ENCODE results near the gene MATCAP1. TPM values are rescaled to one million over a fixed set of nuclear protein-coding genes. Genes with fewer than 3 reads are reported as not detected.

The MATCAP1 gene
- polyA plus RNA-seq, 4 donors: 15.7 to 19.0 (median 18.2) TPM

GRCh38 chr16:67142342-67142741 lies 41.4 kb downstream of the MATCAP1 start:
- DNase-seq (no peak), FAIRE-seq (no peak)
- Histone ChIP-seq H3K4me1 (ENCODE audit: control insufficient read depth in 3 of 3, insufficient read depth in 2 of 3, low read depth in 1 of 3, low read length in 2 of 3) (peaks cover 0 to 5% (median 0%) of the 10 kb centered on the region in 3 donors), H3K9me3 (ENCODE audit: control insufficient read depth in 2 of 2, insufficient read depth in 1 of 2, low read depth in 1 of 2, low read length in 1 of 2) (no peaks in the 10 kb centered on the region), H3K27me3 (ENCODE audit: control insufficient read depth in 3 of 3, insufficient read depth in 3 of 3, low read length in 3 of 3) (no peaks in the 10 kb centered on the region), H3K36me3 (ENCODE audit: control insufficient read depth in 3 of 3, insufficient read depth in 2 of 3, low read depth in 1 of 3, low read length in 3 of 3) (peaks cover 11 to 84% (median 26%) of the 10 kb centered on the region in 3 donors), H3K27ac (ENCODE audit: low read depth in 1 of 3, low read length in 2 of 3) (no peak overlapping the region), H3K4me3 (ENCODE audit: low read depth in 1 of 3, low read length in 3 of 3) (no peak overlapping the region)
- 93 to 99% (median 94%) methylated on average over 8 to 9 of the region's 9 CpGs for WGBS, 3 donors

- 97 to 99% (median 99%) methylated on average over 13 of the region's 13 CpGs for WGBS, 3 donors
These were observed 42.4 kb downstream of the MATCAP1 start for GRCh38 chr16:67141391-67141790.

GRCh38 chr16:67137605-67138004 lies 46.2 kb downstream of the MATCAP1 start:
- no peak for FAIRE-seq
- H3K4me3 ChIP-seq (ENCODE audit: low read depth in 1 of 3, low read length in 3 of 3): no peak overlapping the region
- 58 to 70% (median 59%) methylated on average over 3 of the region's 3 CpGs for WGBS, 3 donors
- DNase-seq: peak in 1 of 2 donors; percentile 74
- H3K9me3 ChIP-seq (ENCODE audit: control insufficient read depth in 2 of 2, insufficient read depth in 1 of 2, low read depth in 1 of 2, low read length in 1 of 2): no peaks in the 10 kb centered on the region
- H3K27me3 ChIP-seq (ENCODE audit: control insufficient read depth in 3 of 3, insufficient read depth in 3 of 3, low read length in 3 of 3): no peaks in the 10 kb centered on the region
- peaks cover 7 to 71% (median 30%) of the 10 kb centered on the region in 3 donors for H3K36me3 ChIP-seq (ENCODE audit: control insufficient read depth in 3 of 3, insufficient read depth in 2 of 3, low read depth in 1 of 3, low read length in 3 of 3)
- H3K27ac ChIP-seq (ENCODE audit: low read depth in 1 of 3, low read length in 2 of 3): peak overlapping the region in 1 of 3 donors; percentile 36
- peaks cover 0 to 5% (median 0%) of the 10 kb centered on the region in 3 donors for H3K4me1 ChIP-seq (ENCODE audit: control insufficient read depth in 3 of 3, insufficient read depth in 2 of 3, low read depth in 1 of 3, low read length in 2 of 3)

More at GRCh38 chr16:67141391-67141790, 42.4 kb downstream of the MATCAP1 start:
- no peak for FAIRE-seq
- peaks cover 0 to 5% (median 0%) of the 10 kb centered on the region in 3 donors for H3K4me1 ChIP-seq (ENCODE audit: control insufficient read depth in 3 of 3, insufficient read depth in 2 of 3, low read depth in 1 of 3, low read length in 2 of 3)
- peaks cover 11 to 80% (median 21%) of the 10 kb centered on the region in 3 donors for H3K36me3 ChIP-seq (ENCODE audit: control insufficient read depth in 3 of 3, insufficient read depth in 2 of 3, low read depth in 1 of 3, low read length in 3 of 3)
- no peaks in the 10 kb centered on the region for H3K27me3 ChIP-seq (ENCODE audit: control insufficient read depth in 3 of 3, insufficient read depth in 3 of 3, low read length in 3 of 3)
- no peaks in the 10 kb centered on the region for H3K9me3 ChIP-seq (ENCODE audit: control insufficient read depth in 2 of 2, insufficient read depth in 1 of 2, low read depth in 1 of 2, low read length in 1 of 2)
- H3K27ac ChIP-seq (ENCODE audit: low read depth in 1 of 3, low read length in 2 of 3): no peak overlapping the region
- DNase-seq: no peak
- no peak overlapping the region for H3K4me3 ChIP-seq (ENCODE audit: low read depth in 1 of 3, low read length in 3 of 3)

- DNase-seq: no peak
- 93 to 98% (median 97%) methylated on average over 3 of the region's 3 CpGs for WGBS, 3 donors
- Histone ChIP-seq H3K4me3 (ENCODE audit: low read depth in 1 of 3, low read length in 3 of 3) (no peak overlapping the region), H3K9me3 (ENCODE audit: control insufficient read depth in 2 of 2, insufficient read depth in 1 of 2, low read depth in 1 of 2, low read length in 1 of 2) (no peaks in the 10 kb centered on the region), H3K4me1 (ENCODE audit: control insufficient read depth in 3 of 3, insufficient read depth in 2 of 3, low read depth in 1 of 3, low read length in 2 of 3) (no peaks in the 10 kb centered on the region), H3K36me3 (ENCODE audit: control insufficient read depth in 3 of 3, insufficient read depth in 2 of 3, low read depth in 1 of 3, low read length in 3 of 3) (peaks cover 7 to 42% (median 12%) of the 10 kb centered on the region in 3 donors), H3K27me3 (ENCODE audit: control insufficient read depth in 3 of 3, insufficient read depth in 3 of 3, low read length in 3 of 3) (no peaks in the 10 kb centered on the region), H3K27ac (ENCODE audit: low read depth in 1 of 3, low read length in 2 of 3) (no peak overlapping the region)
- no peak for FAIRE-seq
These were observed 54.3 kb downstream of the MATCAP1 start for GRCh38 chr16:67129422-67129821.

GRCh38 chr16:67128887-67129286 lies 54.9 kb downstream of the MATCAP1 start:
- Histone ChIP-seq H3K27ac (ENCODE audit: low read depth in 1 of 3, low read length in 2 of 3) (no peak overlapping the region), H3K36me3 (ENCODE audit: control insufficient read depth in 3 of 3, insufficient read depth in 2 of 3, low read depth in 1 of 3, low read length in 3 of 3) (peaks cover 6 to 40% (median 7%) of the 10 kb centered on the region in 3 donors), H3K4me3 (ENCODE audit: low read depth in 1 of 3, low read length in 3 of 3) (no peak overlapping the region), H3K27me3 (ENCODE audit: control insufficient read depth in 3 of 3, insufficient read depth in 3 of 3, low read length in 3 of 3) (no peaks in the 10 kb centered on the region), H3K4me1 (ENCODE audit: control insufficient read depth in 3 of 3, insufficient read depth in 2 of 3, low read depth in 1 of 3, low read length in 2 of 3) (no peaks in the 10 kb centered on the region), H3K9me3 (ENCODE audit: control insufficient read depth in 2 of 2, insufficient read depth in 1 of 2, low read depth in 1 of 2, low read length in 1 of 2) (no peaks in the 10 kb centered on the region)
- FAIRE-seq: no peak
- WGBS, 3 donors: 93 to 96% (median 95%) methylated on average over 3 of the region's 3 CpGs
- DNase-seq: no peak

- H3K9me3 ChIP-seq (ENCODE audit: control insufficient read depth in 2 of 2, insufficient read depth in 1 of 2, low read depth in 1 of 2, low read length in 1 of 2): no peaks in the 10 kb centered on the region
- no peaks in the 10 kb centered on the region for H3K4me1 ChIP-seq (ENCODE audit: control insufficient read depth in 3 of 3, insufficient read depth in 2 of 3, low read depth in 1 of 3, low read length in 2 of 3)
- H3K4me3 ChIP-seq (ENCODE audit: low read depth in 1 of 3, low read length in 3 of 3): no peak overlapping the region
- H3K36me3 ChIP-seq (ENCODE audit: control insufficient read depth in 3 of 3, insufficient read depth in 2 of 3, low read depth in 1 of 3, low read length in 3 of 3): peaks cover 5 to 39% (median 11%) of the 10 kb centered on the region in 3 donors
- DNase-seq (no peak), FAIRE-seq (no peak)
- no peak overlapping the region for H3K27ac ChIP-seq (ENCODE audit: low read depth in 1 of 3, low read length in 2 of 3)
- H3K27me3 ChIP-seq (ENCODE audit: control insufficient read depth in 3 of 3, insufficient read depth in 3 of 3, low read length in 3 of 3): no peaks in the 10 kb centered on the region
These were observed 55.3 kb downstream of the MATCAP1 start for GRCh38 chr16:67128417-67128816.

Other genes with a start within 250 kb of the MATCAP1 start
- gene CIAO2B, start 249.6 kb downstream of the MATCAP1 start, polyA plus RNA-seq: 100 to 1,000 TPM in 3 of 4 donors, 10 to 100 TPM in 1; 79.7 to 274 (median 232) TPM
- 100 to 1,000 TPM; 221 to 337 (median 294) TPM for gene CES2, start 248.4 kb downstream of the MATCAP1 start, polyA plus RNA-seq
- gene CES3, start 222.7 kb downstream of the MATCAP1 start, polyA plus RNA-seq: 10 to 100 TPM; 14.6 to 36.0 (median 24.3) TPM
- gene CES4A, start 195.4 kb downstream of the MATCAP1 start, polyA plus RNA-seq: 10 to 100 TPM in 2 of 4 donors, 1 to 10 TPM in 2; 4.8 to 26.3 (median 10.5) TPM
- gene CBFB, start 154.8 kb downstream of the MATCAP1 start, polyA plus RNA-seq: 10 to 100 TPM in 2 of 4 donors, 1 to 10 TPM in 2; 5.4 to 21.6 (median 10.7) TPM
- gene PHAF1, start 74.0 kb downstream of the MATCAP1 start, polyA plus RNA-seq: 10 to 100 TPM in 2 of 4 donors, 1 to 10 TPM in 2; 5.9 to 13.6 (median 8.7) TPM
- gene B3GNT9, start 33.0 kb downstream of the MATCAP1 start, polyA plus RNA-seq: 1 to 10 TPM in 3 of 4 donors, under 1 TPM in 1; 0.89 to 4.9 (median 2.6) TPM
- 10 to 100 TPM; 16.6 to 37.8 (median 23.6) TPM for gene TRADD, start 24.1 kb downstream of the MATCAP1 start, polyA plus RNA-seq
- 10 to 100 TPM in 1 of 4 donors, 1 to 10 TPM in 3; 5.8 to 13.1 (median 6.9) TPM for gene FBXL8, start 24.0 kb downstream of the MATCAP1 start, polyA plus RNA-seq
- gene HSF4, start 19.2 kb downstream of the MATCAP1 start, polyA plus RNA-seq: 10 to 100 TPM in 1 of 4 donors, 1 to 10 TPM in 3; 4.6 to 15.1 (median 7.6) TPM
- gene NOL3, start 13.4 kb downstream of the MATCAP1 start, polyA plus RNA-seq: 10 to 100 TPM in 2 of 4 donors, 1 to 10 TPM in 2; 4.5 to 17.1 (median 9.5) TPM
- 1 to 10 TPM; 1.6 to 7.9 (median 6.0) TPM for gene EXOC3L1, start 6.2 kb upstream of the MATCAP1 start, polyA plus RNA-seq
- gene E2F4, start 8.2 kb upstream of the MATCAP1 start, polyA plus RNA-seq: 10 to 100 TPM; 48.6 to 63.7 (median 58.3) TPM
- 100 to 1,000 TPM in 1 of 4 donors, 10 to 100 TPM in 3; 36.3 to 101 (median 67.4) TPM for gene ELMO3, start 15.2 kb upstream of the MATCAP1 start, polyA plus RNA-seq
- 100 to 1,000 TPM in 2 of 4 donors, 10 to 100 TPM in 2; 63.0 to 153 (median 102) TPM for gene TMEM208, start 43.2 kb upstream of the MATCAP1 start, polyA plus RNA-seq
- 10 to 100 TPM; 12.4 to 19.7 (median 15.8) TPM for gene FHOD1, start 63.5 kb upstream of the MATCAP1 start, polyA plus RNA-seq
- gene SLC9A5, start 65.0 kb upstream of the MATCAP1 start, polyA plus RNA-seq: under 1 TPM in 3 of 4 donors, not detected in 1; 0.39 to 0.78 (median 0.54) TPM
- gene PLEKHG4, start 95.6 kb upstream of the MATCAP1 start, polyA plus RNA-seq: 1 to 10 TPM; 1.6 to 7.9 (median 4.9) TPM
- gene KCTD19, start 142.8 kb upstream of the MATCAP1 start, polyA plus RNA-seq: under 1 TPM in 2 of 4 donors, not detected in 2; 0.01 to 0.19 TPM
- gene LRRC36, start 142.9 kb upstream of the MATCAP1 start, polyA plus RNA-seq: 1 to 10 TPM in 1 of 4 donors, under 1 TPM in 1, not detected in 2; 0.87 to 1.9 TPM
- gene TPPP3, start 209.5 kb upstream of the MATCAP1 start, polyA plus RNA-seq: 10 to 100 TPM; 10.3 to 34.8 (median 22.2) TPM
- 1 to 10 TPM in 3 of 4 donors, not detected in 1; 1.9 to 5.3 (median 5.2) TPM for gene ZDHHC1, start 232.5 kb upstream of the MATCAP1 start, polyA plus RNA-seq
- 100 to 1,000 TPM in 2 of 4 donors, 10 to 100 TPM in 1, 1 to 10 TPM in 1; 9.7 to 166 (median 111) TPM for gene HSD11B2, start 247.2 kb upstream of the MATCAP1 start, polyA plus RNA-seq

All from small intestine (tissue), 7 donors.